Measurements from ENCODE around the gene KCNE2.
"Not testable (repeated sequence)": the region's sequence is repeated elsewhere in the genome, so short reads cannot be mapped to it uniquely, and the experiment has no call there.

DNA sequence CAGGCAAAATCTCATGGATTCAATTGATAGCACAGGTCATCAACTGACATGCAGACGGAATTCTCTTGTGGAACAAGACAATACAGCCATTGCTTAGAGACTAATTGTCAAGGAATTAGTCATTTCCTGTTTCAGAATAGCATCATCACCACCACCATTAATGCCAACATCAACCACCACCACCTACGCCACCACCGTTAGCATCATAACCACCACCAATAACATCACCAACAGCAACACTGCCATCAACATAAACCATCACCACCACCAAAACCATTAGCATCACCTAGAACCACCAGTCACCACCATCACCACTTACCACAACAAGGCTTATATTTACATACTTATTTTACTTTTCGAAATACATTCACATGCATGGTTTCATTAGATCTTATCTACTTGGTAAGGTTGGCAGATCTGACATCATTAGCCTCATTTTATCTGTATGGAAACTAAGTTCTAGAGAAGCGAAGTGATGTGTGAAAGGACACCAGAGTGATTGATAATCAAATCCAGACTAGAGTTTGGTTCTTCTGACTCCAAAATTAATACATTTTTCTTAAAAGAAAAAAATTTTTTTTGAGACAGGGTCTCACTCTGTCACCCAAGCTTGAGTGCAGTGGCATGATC lies 53.8 kb downstream of the KCNE2 start:
- TF ChIP-seq CTCF (conservative IDR thresholded peaks at IDR 0.05; ENCODE audit: low read depth, low read length); EZH2 (IDR thresholded peaks at IDR 0.05; ENCODE audit: borderline replicate concordance, low read depth, low read length, poor library complexity, severe bottlenecking): not testable (repeated sequence)

Measured in A673 (cell line).